Activated naive CD4-positive, alpha-beta T cell treated with anti-CD3 and anti-CD28 coated beads, Interleukin-2, amount 50 U/mL, for 72 hours (primary cell): ENCODE data around the gene DNAJC16. TPM values are rescaled to one million over a fixed set of nuclear protein-coding genes. Genes with fewer than 3 reads are reported as not detected.
A peak's percentile ranks its signal among the peaks of the same experiment; 100 is the strongest.
"Not testable (repeated sequence)": the region's sequence is repeated elsewhere in the genome, so short reads cannot be mapped to it uniquely, and the experiment has no call there.

ENCODE experiments used
- ATAC-seq, 2 donors: fragments of 150-1000 bp; cut with Tn5 transposase; 2 replicates each; pipeline ENCODE4 v1.10.0; 2021; ENCODE audit warnings: mild to moderate bottlenecking in 2 of 2, moderate library complexity in 2 of 2
- DNase-seq, 2 donors: peaks; one replicate each; pipeline ENCODE4 v3.0.0; 2021 to 2022; ENCODE audit warnings: low spot score in 2 of 2
- H3K27ac Mint-ChIP-seq, 2 donors: one replicate each; pipeline ENCODE4 v1.8.0; 2022; ENCODE audit warnings: mild to moderate bottlenecking in 2 of 2, mixed read lengths in 2 of 2
- H3K36me3 Mint-ChIP-seq, 2 donors: one replicate each; pipeline ENCODE4 v1.8.0; 2022; ENCODE audit warnings: mixed read lengths in 2 of 2
- H3K9me3 Mint-ChIP-seq, 2 donors: one replicate each; pipeline ENCODE4 v1.8.0; 2022; ENCODE audit warnings: mixed read lengths in 2 of 2
- total RNA-seq, 2 donors: library from RNA; stranded (reverse); gene quantifications; one replicate each; pipeline ENCODE4 v1.2.3, GENCODE V29; 2022

The DNAJC16 gene
- total RNA-seq, 2 donors from 2014 or later = 4.6 to 10.9 TPM

- no peak for ATAC-seq
- DNase-seq = no peak
- no peaks in the 10 kb centered on the region for H3K9me3 Mint-ChIP-seq
- no peak overlapping the region for H3K27ac Mint-ChIP-seq
- no peaks in the 10 kb centered on the region for H3K36me3 Mint-ChIP-seq
Measured at GRCh38 chr1:15500184-15501178, 26.2 kb upstream of the DNAJC16 start.

- DNase-seq (peak in 1 of 2 donors; percentile 73), ATAC-seq (peak; percentile 49 to 66)
- Mint-ChIP-seq H3K36me3 (no peaks in the 10 kb centered on the region), H3K27ac (peak overlapping the region; percentile 58 to 79), H3K9me3 (no peaks in the 10 kb centered on the region)
Measured at GRCh38 chr1:15501208-15502032, 25.2 kb upstream of the DNAJC16 start.

- no peaks in the 10 kb centered on the region for H3K36me3 Mint-ChIP-seq
- no peaks in the 10 kb centered on the region for H3K9me3 Mint-ChIP-seq
- no peak for DNase-seq
- ATAC-seq = no peak
- no peak overlapping the region for H3K27ac Mint-ChIP-seq
Measured at GRCh38 chr1:15504436-15504835, 22.2 kb upstream of the DNAJC16 start.

GRCh38 chr1:15506831-15507230 is 19.8 kb upstream of the DNAJC16 start:
- ATAC-seq (no peak), DNase-seq (no peak)
- H3K27ac Mint-ChIP-seq = no peak overlapping the region
- no peaks in the 10 kb centered on the region for H3K9me3 Mint-ChIP-seq
- H3K36me3 Mint-ChIP-seq = no peaks in the 10 kb centered on the region

GRCh38 chr1:15507278-15507677 is 19.4 kb upstream of the DNAJC16 start:
- no peak for ATAC-seq
- no peak for DNase-seq
- Mint-ChIP-seq H3K36me3 (no peaks in the 10 kb centered on the region), H3K27ac (no peak overlapping the region), H3K9me3 (no peaks in the 10 kb centered on the region)

- Mint-ChIP-seq H3K36me3 (no peaks in the 10 kb centered on the region), H3K27ac (no peak overlapping the region), H3K9me3 (no peaks in the 10 kb centered on the region)
- ATAC-seq (no peak), DNase-seq (no peak)
Measured at GRCh38 chr1:15508700-15509487, 17.8 kb upstream of the DNAJC16 start.

- H3K9me3 Mint-ChIP-seq = no peaks in the 10 kb centered on the region
- H3K27ac Mint-ChIP-seq = no peak overlapping the region
- DNase-seq = no peak
- no peaks in the 10 kb centered on the region for H3K36me3 Mint-ChIP-seq
- no peak for ATAC-seq
Measured at GRCh38 chr1:15509586-15509985, 17.1 kb upstream of the DNAJC16 start.

- H3K9me3 Mint-ChIP-seq = no peaks in the 10 kb centered on the region
- DNase-seq = no peak
- ATAC-seq = no peak
- peak overlapping the region in 1 of 2 donors; percentile 75 for H3K27ac Mint-ChIP-seq
- peaks cover 0 to 7% of the 10 kb centered on the region in 2 donors for H3K36me3 Mint-ChIP-seq
Measured at GRCh38 chr1:15510611-15511405, 15.8 kb upstream of the DNAJC16 start.

GRCh38 chr1:15513192-15513591 is 13.5 kb upstream of the DNAJC16 start:
- H3K36me3 Mint-ChIP-seq = peaks cover 8 to 19% of the 10 kb centered on the region in 2 donors
- DNase-seq = no peak
- H3K9me3 Mint-ChIP-seq = no peaks in the 10 kb centered on the region
- no peak for ATAC-seq
- H3K27ac Mint-ChIP-seq = no peak overlapping the region

- DNase-seq = no peak
- ATAC-seq = no peak
- H3K27ac Mint-ChIP-seq = peak overlapping the region in 1 of 2 donors; percentile 87
- no peaks in the 10 kb centered on the region for H3K9me3 Mint-ChIP-seq
- peaks cover 8 to 19% of the 10 kb centered on the region in 2 donors for H3K36me3 Mint-ChIP-seq
Measured at GRCh38 chr1:15513919-15514318, 12.7 kb upstream of the DNAJC16 start.

GRCh38 chr1:15514557-15514956 is 12.1 kb upstream of the DNAJC16 start:
- peak overlapping the region in 1 of 2 donors; percentile 87 for H3K27ac Mint-ChIP-seq
- peaks cover 8 to 19% of the 10 kb centered on the region in 2 donors for H3K36me3 Mint-ChIP-seq
- not testable (repeated sequence) for H3K9me3 Mint-ChIP-seq

GRCh38 chr1:15515022-15515663 is 11.5 kb upstream of the DNAJC16 start:
- no peak for DNase-seq
- ATAC-seq = peak in 1 of 2 donors; percentile 54
- Mint-ChIP-seq H3K36me3 (peaks cover 8 to 19% of the 10 kb centered on the region in 2 donors), H3K9me3 (no peaks in the 10 kb centered on the region), H3K27ac (peak overlapping the region in 1 of 2 donors; percentile 92)

More at GRCh38 chr1:15514557-15514956, 12.1 kb upstream of the DNAJC16 start:
- not testable (repeated sequence) for DNase-seq, ATAC-seq

GRCh38 chr1:15519625-15520024 is 7.0 kb upstream of the DNAJC16 start:
- no peak for ATAC-seq
- Mint-ChIP-seq H3K9me3 (no peaks in the 10 kb centered on the region), H3K27ac (peak overlapping the region in 1 of 2 donors; percentile 44), H3K36me3 (peaks cover 8 to 19% of the 10 kb centered on the region in 2 donors)
- no peak for DNase-seq

GRCh38 chr1:15521206-15521906 is 5.3 kb upstream of the DNAJC16 start:
- DNase-seq, ATAC-seq, H3K9me3 Mint-ChIP-seq: not testable (repeated sequence)
- Mint-ChIP-seq H3K27ac (peak overlapping the region in 1 of 2 donors; percentile 26), H3K36me3 (peaks cover 8 to 10% of the 10 kb centered on the region in 2 donors)

- DNase-seq = no peak
- Mint-ChIP-seq H3K9me3 (no peaks in the 10 kb centered on the region), H3K36me3 (no peaks in the 10 kb centered on the region), H3K27ac (no peak overlapping the region)
- no peak for ATAC-seq
Measured at GRCh38 chr1:15522551-15522950, 4.1 kb upstream of the DNAJC16 start.
